Central memory CD4-positive, alpha-beta T cell (primary cell): ENCODE measurements around the gene REV3L.
A peak's percentile ranks its signal among the peaks of the same experiment; 100 is the strongest.

Experiments
- DNase-seq: peaks from one replicate; pipeline ENCODE4 v3.0.0; 2022

REV3L gene

GRCh38 chr6:111469543-111469942 lies 13.5 kb downstream of the REV3L start:
- no peak for DNase-seq

- no peak for DNase-seq
Measured at GRCh38 chr6:111468329-111469012, 14.5 kb downstream of the REV3L start.

GRCh38 chr6:111464184-111464583 lies 18.8 kb downstream of the REV3L start:
- DNase-seq: no peak

GRCh38 chr6:111462770-111463391 lies 20.1 kb downstream of the REV3L start:
- DNase-seq: no peak

GRCh38 chr6:111461860-111462259 lies 21.2 kb downstream of the REV3L start:
- DNase-seq: peak; percentile 25

GRCh38 chr6:111458670-111459232 lies 24.3 kb downstream of the REV3L start:
- no peak for DNase-seq

GRCh38 chr6:111456208-111456607 lies 26.8 kb downstream of the REV3L start:
- DNase-seq: no peak

GRCh38 chr6:111450636-111451035 lies 32.4 kb downstream of the REV3L start:
- DNase-seq: no peak

GRCh38 chr6:111450087-111450486 lies 32.9 kb downstream of the REV3L start:
- DNase-seq: no peak

- DNase-seq: no peak
Measured at GRCh38 chr6:111449129-111449528, 33.9 kb downstream of the REV3L start.

GRCh38 chr6:111447051-111447450 lies 36.0 kb downstream of the REV3L start:
- no peak for DNase-seq

- no peak for DNase-seq
Measured at GRCh38 chr6:111445861-111446267, 37.2 kb downstream of the REV3L start.

GRCh38 chr6:111444794-111445193 lies 38.2 kb downstream of the REV3L start:
- no peak for DNase-seq

GRCh38 chr6:111441678-111442243 lies 41.3 kb downstream of the REV3L start:
- DNase-seq: no peak

- DNase-seq: no peak
Measured at GRCh38 chr6:111439171-111439570, 43.8 kb downstream of the REV3L start.

GRCh38 chr6:111437573-111437972 lies 45.4 kb downstream of the REV3L start:
- no peak for DNase-seq

GRCh38 chr6:111432511-111432910 lies 50.5 kb downstream of the REV3L start:
- DNase-seq: no peak

- no peak for DNase-seq
Measured at GRCh38 chr6:111430605-111431376, 52.2 kb downstream of the REV3L start.

GRCh38 chr6:111429571-111429970 lies 53.4 kb downstream of the REV3L start:
- DNase-seq: no peak

GRCh38 chr6:111428811-111429210 lies 54.2 kb downstream of the REV3L start:
- no peak for DNase-seq

- peak; percentile 8 for DNase-seq
Measured at GRCh38 chr6:111427341-111428116, 55.5 kb downstream of the REV3L start.
